Epithelial cell of esophagus (primary cell): ENCODE measurements around the gene ANKRD12.
"Not testable (repeated sequence)": the region's sequence is repeated elsewhere in the genome, so short reads cannot be mapped to it uniquely, and the experiment has no call there.

Source experiments
- DNase-seq: peaks from one replicate; pipeline ENCODE4 v3.0.0; 2010; ENCODE audit warnings: low read depth
- H3K4me3 ChIP-seq: 2 replicates; pipeline ENCODE4 v1.5.1; 2011; ENCODE audit warnings: mild to moderate bottlenecking, low read length, control low read depth
- TF ChIP-seq, protein P1 (sequence below): IDR thresholded peaks from 2 replicates; pipeline ENCODE4 v1.5.1; 2011; ENCODE audit warnings: low read depth, mild to moderate bottlenecking, low read length, control low read depth, inconsistent platforms; ENCODE audit not compliant: insufficient read depth; ENCODE audit errors: missing control alignments

Gene ANKRD12

GRCh38 chr18:9157806-9158205, 21.2 kb downstream of the ANKRD12 start:
- H3K4me3 ChIP-seq, result no peak overlapping the region
- no peak for DNase-seq
- TF ChIP-seq, protein P1, sequence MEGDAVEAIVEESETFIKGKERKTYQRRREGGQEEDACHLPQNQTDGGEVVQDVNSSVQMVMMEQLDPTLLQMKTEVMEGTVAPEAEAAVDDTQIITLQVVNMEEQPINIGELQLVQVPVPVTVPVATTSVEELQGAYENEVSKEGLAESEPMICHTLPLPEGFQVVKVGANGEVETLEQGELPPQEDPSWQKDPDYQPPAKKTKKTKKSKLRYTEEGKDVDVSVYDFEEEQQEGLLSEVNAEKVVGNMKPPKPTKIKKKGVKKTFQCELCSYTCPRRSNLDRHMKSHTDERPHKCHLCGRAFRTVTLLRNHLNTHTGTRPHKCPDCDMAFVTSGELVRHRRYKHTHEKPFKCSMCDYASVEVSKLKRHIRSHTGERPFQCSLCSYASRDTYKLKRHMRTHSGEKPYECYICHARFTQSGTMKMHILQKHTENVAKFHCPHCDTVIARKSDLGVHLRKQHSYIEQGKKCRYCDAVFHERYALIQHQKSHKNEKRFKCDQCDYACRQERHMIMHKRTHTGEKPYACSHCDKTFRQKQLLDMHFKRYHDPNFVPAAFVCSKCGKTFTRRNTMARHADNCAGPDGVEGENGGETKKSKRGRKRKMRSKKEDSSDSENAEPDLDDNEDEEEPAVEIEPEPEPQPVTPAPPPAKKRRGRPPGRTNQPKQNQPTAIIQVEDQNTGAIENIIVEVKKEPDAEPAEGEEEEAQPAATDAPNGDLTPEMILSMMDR, result no peak

GRCh38 chr18:9160014-9160413, 23.4 kb downstream of the ANKRD12 start:
- TF ChIP-seq, protein P1, result no peak
- DNase-seq, result no peak
- no peak overlapping the region for H3K4me3 ChIP-seq

DNA sequence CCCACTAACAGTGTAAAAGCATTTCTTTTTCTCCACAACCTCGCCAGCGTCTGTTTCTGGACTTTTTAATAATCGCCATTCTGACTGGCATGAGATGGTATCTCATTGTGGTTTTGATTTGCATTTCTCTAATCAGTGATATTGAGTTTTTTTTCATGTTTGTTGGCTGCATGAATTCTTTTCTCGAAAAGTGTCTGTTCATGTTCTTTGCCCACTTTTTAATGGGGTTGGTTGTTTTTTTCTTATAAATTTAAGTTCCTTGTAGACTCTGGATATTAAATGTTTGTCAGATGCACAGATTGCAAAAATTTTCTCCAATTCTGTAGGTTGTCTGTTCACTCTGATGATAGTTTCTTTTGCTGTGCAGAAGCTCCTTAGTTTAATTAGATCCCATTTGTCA, 26.1 kb downstream of the ANKRD12 start:
- DNase-seq, result not testable (repeated sequence)

GRCh38 chr18:9164149-9164548, 27.6 kb downstream of the ANKRD12 start:
- not testable (repeated sequence) for DNase-seq, H3K4me3 ChIP-seq

More for the DNA sequence above, 26.1 kb downstream of the ANKRD12 start:
- H3K4me3 ChIP-seq, result not testable (repeated sequence)

DNA sequence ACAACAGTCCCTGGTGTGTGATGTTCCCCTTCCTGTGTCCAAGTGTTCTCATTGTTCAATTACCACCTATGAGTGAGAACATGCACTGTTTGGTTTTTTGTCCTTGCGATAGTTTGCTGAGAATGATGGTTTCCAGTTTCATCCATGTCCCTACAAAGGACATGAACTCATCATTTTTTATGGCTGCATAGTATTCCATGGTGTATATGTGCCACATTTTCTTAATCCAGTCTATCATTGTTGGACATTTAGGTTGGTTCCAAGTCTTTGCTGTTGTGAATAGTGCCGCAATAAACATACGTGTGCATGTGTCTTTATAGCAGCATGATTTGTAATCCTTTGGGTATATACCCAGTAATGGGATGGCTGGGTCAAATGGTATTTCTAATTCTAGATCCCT, 29.3 kb downstream of the ANKRD12 start:
- H3K4me3 ChIP-seq, DNase-seq: not testable (repeated sequence)

- DNase-seq, H3K4me3 ChIP-seq: not testable (repeated sequence)
These were observed 32.9 kb downstream of the ANKRD12 start for GRCh38 chr18:9169515-9169914.

GRCh38 chr18:9171919-9172318, 35.3 kb downstream of the ANKRD12 start:
- not testable (repeated sequence) for DNase-seq

GRCh38 chr18:9172506-9173127, 36.0 kb downstream of the ANKRD12 start:
- H3K4me3 ChIP-seq, result no peak overlapping the region
- TF ChIP-seq, protein P1, result no peak

More at GRCh38 chr18:9171919-9172318, 35.3 kb downstream of the ANKRD12 start:
- H3K4me3 ChIP-seq, result not testable (repeated sequence)

DNA sequence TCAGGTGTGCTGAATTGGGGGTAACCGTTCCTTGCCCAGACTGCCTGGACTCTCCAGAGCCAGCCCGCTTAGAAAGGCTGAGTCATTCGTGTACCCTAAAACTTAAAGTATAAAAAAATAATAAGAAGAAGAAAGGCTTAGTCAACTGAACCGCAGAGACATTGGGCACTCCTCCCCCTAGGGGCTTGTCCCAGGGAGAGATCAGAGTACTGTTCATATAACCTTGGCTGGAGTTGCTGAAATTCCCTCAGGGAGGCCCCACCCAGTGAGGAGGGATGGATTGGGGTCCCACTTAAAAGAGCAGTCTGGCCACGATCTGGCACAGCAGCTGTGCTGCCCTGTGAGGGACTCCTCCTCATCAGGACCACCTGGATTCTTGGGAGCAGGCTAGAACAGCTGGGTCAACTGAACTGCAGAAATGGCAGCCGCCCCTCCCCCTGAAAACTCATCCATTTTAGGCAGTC, 37.2 kb downstream of the ANKRD12 start:
- no peak overlapping the region for H3K4me3 ChIP-seq
- no peak for DNase-seq
- TF ChIP-seq, protein P1, result no peak

More at GRCh38 chr18:9172506-9173127, 36.0 kb downstream of the ANKRD12 start:
- DNase-seq, result no peak

DNA sequence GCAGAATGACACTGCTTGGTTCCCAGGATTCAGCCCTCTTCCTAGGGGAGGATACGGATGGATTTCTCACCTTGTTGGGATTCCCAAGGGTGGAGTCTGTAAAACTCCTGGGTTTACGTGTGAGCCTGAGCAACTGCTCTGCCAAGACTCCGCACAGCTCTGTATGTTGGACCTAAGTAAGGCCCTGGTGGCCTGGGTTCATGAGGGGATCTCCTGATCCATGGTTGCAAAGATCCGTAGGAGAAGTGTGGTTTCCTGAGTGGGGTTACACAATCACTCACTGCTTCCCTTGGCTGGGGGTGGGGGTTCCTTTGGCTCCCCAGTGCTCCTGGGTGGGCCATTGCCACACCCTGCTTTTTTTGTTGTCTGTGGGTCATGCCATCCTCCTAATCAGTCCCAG, 37.7 kb downstream of the ANKRD12 start:
- H3K4me3 ChIP-seq, result no peak overlapping the region
- TF ChIP-seq, protein P1, result no peak
- no peak for DNase-seq
